NCI-H1930 (cell line): ENCODE data around the gene TSPAN4.

Source experiments
- DNase-seq, 2 experiments: peaks; one replicate each; lab custom pipeline; 2025; lab: John Stamatoyannopoulos, UW

TSPAN4 gene

GRCh38 chr11:836700-837099 is 6.0 kb upstream of the TSPAN4 start:
- DNase-seq, result no peak

- DNase-seq, result no peak
Measured at GRCh38 chr11:837189-837989, 5.3 kb upstream of the TSPAN4 start.

GRCh38 chr11:837990-838307 is 4.7 kb upstream of the TSPAN4 start:
- no peak for DNase-seq

GRCh38 chr11:838441-839279 is 4.0 kb upstream of the TSPAN4 start:
- no peak for DNase-seq

GRCh38 chr11:839280-839623 is 3.4 kb upstream of the TSPAN4 start:
- no peak for DNase-seq

- no peak for DNase-seq
Measured at GRCh38 chr11:839875-840617, 2.6 kb upstream of the TSPAN4 start.

GRCh38 chr11:841981-842369 is 677 bp upstream of the TSPAN4 start:
- DNase-seq, result no peak

- no peak for DNase-seq
Measured at GRCh38 chr11:843086-843734, 558 bp downstream of the TSPAN4 start.

GRCh38 chr11:843818-844692 is 1.4 kb downstream of the TSPAN4 start:
- DNase-seq, result no peak

- no peak for DNase-seq
Measured at GRCh38 chr11:844693-845644, 2.3 kb downstream of the TSPAN4 start.

GRCh38 chr11:845872-846495 is 3.3 kb downstream of the TSPAN4 start:
- DNase-seq, result no peak

GRCh38 chr11:846496-847098 is 3.9 kb downstream of the TSPAN4 start:
- no peak for DNase-seq

- no peak for DNase-seq
Measured at GRCh38 chr11:847876-848275, 5.2 kb downstream of the TSPAN4 start.

GRCh38 chr11:848380-848931 is 5.8 kb downstream of the TSPAN4 start:
- peak in 1 of 2 experiments; percentile 36 for DNase-seq

- peak; percentile 63 to 78 for DNase-seq
Measured at GRCh38 chr11:849104-849824, 6.6 kb downstream of the TSPAN4 start.

- peak; percentile 53 to 70 for DNase-seq
Measured at GRCh38 chr11:849951-850774, 7.5 kb downstream of the TSPAN4 start.
